ENCODE data around the gene LOXHD1.

The LOXHD1 gene

DNA sequence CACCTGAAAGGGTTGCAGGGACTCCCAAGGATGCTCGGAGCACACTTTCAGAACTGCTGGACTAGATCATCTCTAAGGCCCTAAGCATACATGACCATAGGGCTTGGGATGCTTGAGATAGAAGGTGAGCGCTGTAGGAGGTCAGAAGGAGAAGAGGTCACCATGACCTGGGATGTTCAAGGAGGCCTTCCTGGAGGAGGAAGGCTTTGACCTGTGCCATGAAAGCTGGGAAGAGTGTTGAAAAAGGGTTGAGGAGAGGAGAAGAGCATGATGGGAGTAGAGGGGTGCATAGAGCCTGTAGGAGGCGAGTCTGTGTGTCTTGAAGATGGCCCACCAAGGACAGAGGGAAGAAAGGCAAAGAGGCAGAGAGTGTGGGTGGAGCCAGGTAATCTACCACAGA is 222.4 kb downstream of the LOXHD1 start:
- DNase-seq (ENCODE audit: low read depth in 1 of 2, low spot score in 1 of 2): no peak
- no peaks in the 10 kb centered on the region for H3K27me3 ChIP-seq (ENCODE audit: insufficient read depth, poor library complexity, severe bottlenecking)
- H3K27ac ChIP-seq (replicated peaks): no peak overlapping the region
- no peak overlapping the region for H3K4me3 ChIP-seq (replicated peaks; ENCODE audit: insufficient read depth, low read length)
- TF ChIP-seq GABPA (IDR thresholded peaks at IDR 0.05; ENCODE audit: low read depth) (no peak), SPI1 (IDR thresholded peaks at IDR 0.05; ENCODE audit: borderline replicate concordance, low read depth) (no peak), REST (IDR thresholded peaks at IDR 0.05; ENCODE audit: insufficient replicate concordance, low read depth) (no peak), POLR2AphosphoS5 (IDR thresholded peaks at IDR 0.05; ENCODE audit: low read depth) (no peak)
- TF ChIP-seq, protein P1, sequence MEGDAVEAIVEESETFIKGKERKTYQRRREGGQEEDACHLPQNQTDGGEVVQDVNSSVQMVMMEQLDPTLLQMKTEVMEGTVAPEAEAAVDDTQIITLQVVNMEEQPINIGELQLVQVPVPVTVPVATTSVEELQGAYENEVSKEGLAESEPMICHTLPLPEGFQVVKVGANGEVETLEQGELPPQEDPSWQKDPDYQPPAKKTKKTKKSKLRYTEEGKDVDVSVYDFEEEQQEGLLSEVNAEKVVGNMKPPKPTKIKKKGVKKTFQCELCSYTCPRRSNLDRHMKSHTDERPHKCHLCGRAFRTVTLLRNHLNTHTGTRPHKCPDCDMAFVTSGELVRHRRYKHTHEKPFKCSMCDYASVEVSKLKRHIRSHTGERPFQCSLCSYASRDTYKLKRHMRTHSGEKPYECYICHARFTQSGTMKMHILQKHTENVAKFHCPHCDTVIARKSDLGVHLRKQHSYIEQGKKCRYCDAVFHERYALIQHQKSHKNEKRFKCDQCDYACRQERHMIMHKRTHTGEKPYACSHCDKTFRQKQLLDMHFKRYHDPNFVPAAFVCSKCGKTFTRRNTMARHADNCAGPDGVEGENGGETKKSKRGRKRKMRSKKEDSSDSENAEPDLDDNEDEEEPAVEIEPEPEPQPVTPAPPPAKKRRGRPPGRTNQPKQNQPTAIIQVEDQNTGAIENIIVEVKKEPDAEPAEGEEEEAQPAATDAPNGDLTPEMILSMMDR (IDR thresholded peaks at IDR 0.05; ENCODE audit: insufficient read depth, low read length): no peak

DNA sequence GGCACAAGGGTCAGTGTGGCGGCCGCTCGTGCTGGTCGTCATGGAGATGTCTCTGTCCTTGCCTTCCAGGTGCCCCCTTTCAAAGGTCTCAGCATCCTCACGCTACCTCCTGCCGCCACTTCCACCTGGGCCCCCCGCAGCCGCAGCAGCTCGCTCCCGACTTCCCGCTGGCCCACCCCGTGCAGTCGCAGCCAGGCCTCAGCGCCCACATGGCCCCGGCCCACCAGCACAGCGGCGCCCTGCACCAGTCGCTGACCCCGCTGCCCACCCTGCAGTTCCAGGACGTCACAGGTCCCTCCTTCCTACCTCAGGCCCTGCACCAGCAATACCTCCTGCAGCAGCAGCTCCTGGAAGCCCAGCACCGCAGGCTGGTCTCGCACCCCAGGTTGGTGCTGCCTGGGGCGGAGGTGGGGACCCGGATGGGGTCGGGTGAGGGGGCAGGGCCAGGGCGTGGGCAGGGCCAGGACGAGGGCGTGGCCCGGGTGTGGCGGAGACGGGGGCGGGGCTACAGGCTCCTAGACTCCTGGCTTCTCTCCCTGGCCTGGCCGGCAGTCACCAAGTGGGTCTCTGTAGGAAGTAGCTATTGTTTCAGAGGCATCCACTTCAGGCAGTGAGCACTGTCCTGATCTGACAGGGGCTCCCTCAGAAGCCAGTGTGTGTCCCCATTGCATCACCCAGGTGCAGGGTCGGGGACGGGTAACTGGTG is 223.7 kb downstream of the LOXHD1 start:
- DNase-seq (ENCODE audit: low read depth in 1 of 2, low spot score in 1 of 2): no peak
- H3K27me3 ChIP-seq (ENCODE audit: insufficient read depth, poor library complexity, severe bottlenecking): no peaks in the 10 kb centered on the region
- TF ChIP-seq GABPA (IDR thresholded peaks at IDR 0.05; ENCODE audit: low read depth): no peak
- no peak for TF ChIP-seq POLR2AphosphoS5 (IDR thresholded peaks at IDR 0.05; ENCODE audit: low read depth)
- no peak for TF ChIP-seq REST (IDR thresholded peaks at IDR 0.05; ENCODE audit: insufficient replicate concordance, low read depth)
- no peak for TF ChIP-seq SPI1 (IDR thresholded peaks at IDR 0.05; ENCODE audit: borderline replicate concordance, low read depth)
- TF ChIP-seq, protein P1 (IDR thresholded peaks at IDR 0.05; ENCODE audit: insufficient read depth, low read length): no peak
- H3K27ac ChIP-seq (replicated peaks): no peak overlapping the region
- no peak overlapping the region for H3K4me3 ChIP-seq (replicated peaks; ENCODE audit: insufficient read depth, low read length)

DNA sequence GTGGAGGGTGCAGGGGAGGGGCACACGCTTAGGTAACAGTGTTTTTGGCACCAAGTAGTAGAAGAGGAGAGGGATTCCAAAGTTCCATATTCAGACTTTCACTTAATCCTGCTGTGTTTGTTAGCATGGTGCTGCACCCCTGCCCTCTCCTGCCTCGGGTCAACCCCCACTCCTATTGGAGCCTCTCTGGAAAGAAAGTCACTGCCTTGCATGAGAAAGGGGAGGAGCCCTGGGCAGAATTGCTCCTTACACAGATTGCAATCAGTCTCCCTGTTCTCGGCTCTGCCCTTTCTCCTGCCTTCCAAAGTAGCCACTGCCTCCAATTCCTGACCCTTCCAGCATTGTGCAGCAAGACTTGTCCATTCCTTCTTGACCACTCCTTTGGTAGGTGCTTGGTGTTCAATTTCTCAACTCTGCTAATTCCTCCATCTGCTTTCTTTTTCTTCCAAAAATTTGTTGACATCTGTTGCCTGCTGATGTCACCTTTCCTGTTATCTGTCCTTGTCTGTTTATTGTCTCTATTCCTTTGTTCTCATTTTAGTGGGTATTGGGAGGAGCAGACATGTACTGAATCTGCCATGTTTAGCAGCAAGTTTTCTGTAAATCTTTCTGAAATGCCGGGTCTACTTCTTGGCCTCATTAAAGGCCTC is 225.4 kb downstream of the LOXHD1 start:
- Histone ChIP-seq H3K27me3 (ENCODE audit: insufficient read depth, poor library complexity, severe bottlenecking) (no peaks in the 10 kb centered on the region), H3K4me3 (replicated peaks; ENCODE audit: insufficient read depth, low read length) (no peak overlapping the region), H3K27ac (replicated peaks) (no peak overlapping the region)
- TF ChIP-seq POLR2AphosphoS5 (IDR thresholded peaks at IDR 0.05; ENCODE audit: low read depth): no peak
- TF ChIP-seq REST (IDR thresholded peaks at IDR 0.05; ENCODE audit: insufficient replicate concordance, low read depth): no peak
- TF ChIP-seq SPI1 (IDR thresholded peaks at IDR 0.05; ENCODE audit: borderline replicate concordance, low read depth): no peak
- TF ChIP-seq, protein P1 (IDR thresholded peaks at IDR 0.05; ENCODE audit: insufficient read depth, low read length): no peak
- TF ChIP-seq GABPA (IDR thresholded peaks at IDR 0.05; ENCODE audit: low read depth): no peak
- no peak for DNase-seq (ENCODE audit: low read depth in 1 of 2, low spot score in 1 of 2)
